Activated T-helper 1 cell treated with anti-CD3 and anti-CD28 coated beads, Interleukin-12 subunit alpha, Interleukin-12 subunit beta, Interleukin-2, Interleukin-4 antibody, amounts not matched to agents 30 ng/mL and 10 ng/mL and 1 ng/mL, durations not matched to agents 14 hours and 24 hours and 36 hours (primary cell): ENCODE measurements around the gene C15orf62. TPM values are rescaled to one million over a fixed set of nuclear protein-coding genes. Genes with fewer than 3 reads are reported as not detected.
A peak's percentile ranks its signal among the peaks of the same experiment; 100 is the strongest.

Source experiments
- DNase-seq: peaks from one replicate; pipeline ENCODE4 v3.0.0; 2021; ENCODE audit warnings: low spot score
- H3K27ac Mint-ChIP-seq: one replicate; pipeline ENCODE4 v1.8.0; 2021; ENCODE audit warnings: mild to moderate bottlenecking, mixed read lengths
- H3K27me3 Mint-ChIP-seq: one replicate; pipeline ENCODE4 v1.8.0; 2022; ENCODE audit warnings: mild to moderate bottlenecking, moderate library complexity, mixed read lengths; ENCODE audit not compliant: insufficient read depth
- H3K36me3 Mint-ChIP-seq: one replicate; pipeline ENCODE4 v1.8.0; 2021; ENCODE audit warnings: low read depth, mixed read lengths
- H3K4me1 Mint-ChIP-seq: one replicate; pipeline ENCODE4 v1.8.0; 2021; ENCODE audit warnings: low read depth, mixed read lengths
- H3K4me3 Mint-ChIP-seq: one replicate; pipeline ENCODE4 v1.8.0; 2021; ENCODE audit warnings: mild to moderate bottlenecking, moderate library complexity, mixed read lengths
- H3K9me3 Mint-ChIP-seq: one replicate; pipeline ENCODE4 v1.8.0; 2021; ENCODE audit warnings: mixed read lengths
- intact Hi-C: fragments of 100-400 bp; cut with micrococcal nuclease; formaldehyde crosslinking; loops from one replicate; pipeline ENCODE4 v1.15.1; 2024
- total RNA-seq: library from RNA; stranded (reverse); gene quantifications from 2 replicates; pipeline ENCODE4 v1.2.3, GENCODE V29; 2022

The C15orf62 gene
- total RNA-seq, 1 donor from 2014 or later = 0.36 TPM

- Mint-ChIP-seq H3K4me1 (peaks cover 15% of the 10 kb centered on the region), H3K27ac (no peak overlapping the region), H3K27me3 (no peaks in the 10 kb centered on the region), H3K36me3 (peaks cover 19% of the 10 kb centered on the region), H3K9me3 (no peaks in the 10 kb centered on the region), H3K4me3 (no peak overlapping the region)
- intact Hi-C loops = no loop called here
- DNase-seq = no peak
These were observed 23.6 kb downstream of the C15orf62 start for GRCh38 chr15:40793216-40793989.

GRCh38 chr15:40796041-40796440 lies 26.3 kb downstream of the C15orf62 start:
- H3K27ac Mint-ChIP-seq = no peak overlapping the region
- DNase-seq = no peak
- H3K4me1 Mint-ChIP-seq = peaks cover 24% of the 10 kb centered on the region
- H3K9me3 Mint-ChIP-seq = no peaks in the 10 kb centered on the region
- no peak overlapping the region for H3K4me3 Mint-ChIP-seq
- intact Hi-C loops = no loop called here
- no peaks in the 10 kb centered on the region for H3K27me3 Mint-ChIP-seq
- peaks cover 17% of the 10 kb centered on the region for H3K36me3 Mint-ChIP-seq

GRCh38 chr15:40796512-40796911 lies 26.7 kb downstream of the C15orf62 start:
- Mint-ChIP-seq H3K27me3 (no peaks in the 10 kb centered on the region), H3K27ac (no peak overlapping the region), H3K4me1 (peaks cover 24% of the 10 kb centered on the region), H3K4me3 (no peak overlapping the region), H3K36me3 (peaks cover 20% of the 10 kb centered on the region), H3K9me3 (no peaks in the 10 kb centered on the region)
- no peak for DNase-seq
- intact Hi-C loops = no loop called here

- intact Hi-C loops = no loop called here
- Mint-ChIP-seq H3K27me3 (no peaks in the 10 kb centered on the region), H3K27ac (peak overlapping the region; percentile 48), H3K9me3 (no peaks in the 10 kb centered on the region), H3K36me3 (peaks cover 18% of the 10 kb centered on the region), H3K4me3 (no peak overlapping the region), H3K4me1 (peaks cover 16% of the 10 kb centered on the region)
- no peak for DNase-seq
These were observed 29.7 kb downstream of the C15orf62 start for GRCh38 chr15:40799523-40799922.

- H3K36me3 Mint-ChIP-seq = peaks cover 16% of the 10 kb centered on the region
- no peak for DNase-seq
- H3K27me3 Mint-ChIP-seq = no peaks in the 10 kb centered on the region
- H3K27ac Mint-ChIP-seq = no peak overlapping the region
- H3K9me3 Mint-ChIP-seq = no peaks in the 10 kb centered on the region
- no peak overlapping the region for H3K4me3 Mint-ChIP-seq
- H3K4me1 Mint-ChIP-seq = peaks cover 21% of the 10 kb centered on the region
- intact Hi-C loops = no loop called here
These were observed 33.3 kb downstream of the C15orf62 start for GRCh38 chr15:40803076-40803475.

- H3K9me3 Mint-ChIP-seq = no peaks in the 10 kb centered on the region
- intact Hi-C loops = no loop called here
- H3K4me1 Mint-ChIP-seq = peaks cover 23% of the 10 kb centered on the region
- H3K4me3 Mint-ChIP-seq = no peak overlapping the region
- H3K27ac Mint-ChIP-seq = no peak overlapping the region
- peaks cover 13% of the 10 kb centered on the region for H3K36me3 Mint-ChIP-seq
- DNase-seq = no peak
- no peaks in the 10 kb centered on the region for H3K27me3 Mint-ChIP-seq
These were observed 33.9 kb downstream of the C15orf62 start for GRCh38 chr15:40803688-40804087.

GRCh38 chr15:40806672-40807027 lies 36.9 kb downstream of the C15orf62 start:
- Mint-ChIP-seq H3K36me3 (peaks cover 18% of the 10 kb centered on the region), H3K9me3 (no peaks in the 10 kb centered on the region), H3K27me3 (no peaks in the 10 kb centered on the region), H3K27ac (peak overlapping the region; percentile 100), H3K4me3 (peak overlapping the region; percentile 93), H3K4me1 (peaks cover 17% of the 10 kb centered on the region)
- no peak for DNase-seq
- intact Hi-C loops = loop anchor here (1.0 to 5.0 kb wide), 16 partner anchors 38 to 1466 kb away; partner anchors contain the start of genes CHAC1, CHP1, GANC and INO80

- Mint-ChIP-seq H3K4me3 (peak within 1 kb of the TSS; percentile 93), H3K36me3 (peaks cover 15% of the 10 kb centered on the region), H3K27ac (peak within 1 kb of the TSS; percentile 100), H3K9me3 (no peaks in the 10 kb centered on the region), H3K4me1 (peaks cover 17% of the 10 kb centered on the region), H3K27me3 (no peaks in the 10 kb centered on the region)
- intact Hi-C loops = loop anchor here (1.0 to 5.0 kb wide), 16 partner anchors 37 to 1466 kb away; partner anchors contain the start of genes CHAC1, CHP1, GANC and INO80
- DNase-seq = peak; percentile 93
These were observed 37.5 kb downstream of the C15orf62 start, which contains the start of the genes DNAJC17 and ZFYVE19 for GRCh38 chr15:40807028-40807887. Gene DNAJC17 (minus strand): TSS chr15:40807473. CDS start chr15:40807446, 27 bp downstream. Gene ZFYVE19 (plus strand): TSS chr15:40807089. CDS start chr15:40807590, 501 bp downstream.

GRCh38 chr15:40807888-40808461 lies 38.2 kb downstream of the C15orf62 start:
- Mint-ChIP-seq H3K36me3 (peaks cover 15% of the 10 kb centered on the region), H3K27ac (peak overlapping the region; percentile 74), H3K4me1 (peaks cover 17% of the 10 kb centered on the region), H3K4me3 (peak overlapping the region; percentile 93), H3K27me3 (no peaks in the 10 kb centered on the region), H3K9me3 (no peaks in the 10 kb centered on the region)
- no peak for DNase-seq
- intact Hi-C loops = loop anchor here (1.0 to 5.0 kb wide), 16 partner anchors 36 to 1465 kb away; partner anchors contain the start of genes CHAC1, CHP1, GANC and INO80

- intact Hi-C loops = loop anchor here (5.0 kb wide), 2 partner anchors 48 to 143 kb away; partner anchors contain the start of gene CHAC1
- H3K27me3 Mint-ChIP-seq = no peaks in the 10 kb centered on the region
- DNase-seq = no peak
- H3K36me3 Mint-ChIP-seq = peaks cover 16% of the 10 kb centered on the region
- H3K27ac Mint-ChIP-seq = no peak overlapping the region
- peak overlapping the region; percentile 93 for H3K4me3 Mint-ChIP-seq
- H3K9me3 Mint-ChIP-seq = no peaks in the 10 kb centered on the region
- peaks cover 17% of the 10 kb centered on the region for H3K4me1 Mint-ChIP-seq
These were observed 39.2 kb downstream of the C15orf62 start for GRCh38 chr15:40808861-40809450.

GRCh38 chr15:40812721-40813425 lies 43.1 kb downstream of the C15orf62 start:
- Mint-ChIP-seq H3K27me3 (no peaks in the 10 kb centered on the region), H3K4me1 (peaks cover 11% of the 10 kb centered on the region), H3K9me3 (no peaks in the 10 kb centered on the region), H3K36me3 (peaks cover 26% of the 10 kb centered on the region), H3K4me3 (no peak overlapping the region), H3K27ac (no peak overlapping the region)
- DNase-seq = no peak
- intact Hi-C loops = no loop called here
